ES-I3 (cell line): Measurements from ENCODE around the gene SPTB.

Experiments used
- H3K36me3 ChIP-seq: 2 replicates; pipeline ENCODE4 v1.6.1; 2013; ENCODE audit warnings: mild to moderate bottlenecking, low read length, control low read depth, moderate library complexity; ENCODE audit not compliant: insufficient read depth
- H3K4me1 ChIP-seq: 2 replicates; pipeline ENCODE4 v1.6.1; 2013; ENCODE audit warnings: mild to moderate bottlenecking, control low read depth, low read length; ENCODE audit not compliant: insufficient read depth
- H3K9ac ChIP-seq: 2 replicates; pipeline ENCODE4 v1.6.1; 2013; ENCODE audit warnings: low read depth, mild to moderate bottlenecking, low read length, moderate library complexity
- H3K9me3 ChIP-seq: 2 replicates; pipeline ENCODE4 v1.6.1; 2013; ENCODE audit warnings: mild to moderate bottlenecking, low read length, moderate library complexity; ENCODE audit not compliant: control insufficient read depth, insufficient read depth

The SPTB gene

DNA sequence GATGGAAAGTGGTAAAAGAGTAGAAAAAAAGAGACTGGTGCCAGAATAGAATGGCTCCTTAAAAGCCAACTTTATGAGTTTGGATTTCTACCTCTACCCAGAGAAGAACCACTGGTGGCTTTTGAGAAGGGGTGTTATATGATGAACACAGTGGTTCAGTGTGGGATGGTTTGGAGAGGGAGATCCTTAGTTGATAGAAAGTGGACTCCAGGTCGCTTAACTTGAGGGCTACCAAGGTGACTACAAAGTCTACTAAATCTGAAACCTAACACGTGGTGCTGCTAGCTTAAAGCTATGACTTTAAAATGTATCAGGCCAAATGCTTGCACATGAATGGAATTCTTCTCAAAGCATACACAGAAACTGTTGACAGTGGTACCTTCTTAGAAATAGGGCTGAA lies 8.4 kb downstream of the SPTB start:
- 0 out of 2 replicates have a peak, but pooled peaks cover 2% of the 10 kb centered on the region for H3K9me3 ChIP-seq
- H3K4me1 ChIP-seq: peaks cover under 1% of the 10 kb centered on the region; the same call in 1 of the 2 replicates
- no peaks in the 10 kb centered on the region for H3K36me3 ChIP-seq
- no peak overlapping the region for H3K9ac ChIP-seq

DNA sequence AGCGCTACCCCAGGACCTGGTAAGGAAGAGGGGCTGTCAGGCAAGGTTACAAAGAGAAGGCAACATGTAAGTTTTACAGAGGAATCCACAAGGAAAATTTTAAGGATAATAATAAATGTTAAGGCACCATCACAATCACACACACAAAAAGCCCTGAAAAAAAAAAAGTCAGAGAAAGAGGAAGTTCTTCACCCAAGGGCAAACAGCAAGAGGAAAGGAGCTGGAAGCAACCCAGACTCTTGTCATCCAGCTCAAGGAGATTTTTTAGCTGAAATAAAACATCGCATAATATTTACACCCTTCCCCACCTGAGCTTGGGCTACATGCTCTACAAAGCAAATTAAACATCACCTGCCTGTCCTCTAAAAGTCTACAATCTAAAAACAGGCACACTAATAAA lies 9.5 kb downstream of the SPTB start:
- Histone ChIP-seq H3K4me1 (peaks cover 11% of the 10 kb centered on the region), H3K36me3 (no peaks in the 10 kb centered on the region), H3K9me3 (0 out of 2 replicates have a peak, but pooled peaks cover 2% of the 10 kb centered on the region), H3K9ac (no peak overlapping the region)

DNA sequence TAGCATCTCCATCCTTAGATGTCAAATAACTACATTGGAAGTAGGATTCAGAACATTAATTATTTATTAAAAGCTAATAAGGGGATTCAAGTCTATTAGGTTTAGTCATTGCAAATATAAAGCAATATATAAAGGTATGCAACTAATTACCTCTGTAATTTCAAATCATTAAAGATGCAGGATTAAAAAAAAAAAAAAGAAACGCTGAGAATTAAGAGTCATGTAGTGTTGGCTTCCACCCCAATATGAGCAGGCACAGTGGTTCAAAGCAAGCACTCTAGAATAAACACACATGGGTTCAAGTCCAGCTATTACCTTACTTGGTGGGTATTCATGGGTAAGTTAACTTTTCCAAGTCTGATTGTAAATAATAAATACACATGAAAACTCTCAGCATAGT lies 10.9 kb downstream of the SPTB start:
- H3K9ac ChIP-seq: no peak overlapping the region
- no peaks in the 10 kb centered on the region for H3K36me3 ChIP-seq
- peaks cover 16% of the 10 kb centered on the region for H3K4me1 ChIP-seq

DNA sequence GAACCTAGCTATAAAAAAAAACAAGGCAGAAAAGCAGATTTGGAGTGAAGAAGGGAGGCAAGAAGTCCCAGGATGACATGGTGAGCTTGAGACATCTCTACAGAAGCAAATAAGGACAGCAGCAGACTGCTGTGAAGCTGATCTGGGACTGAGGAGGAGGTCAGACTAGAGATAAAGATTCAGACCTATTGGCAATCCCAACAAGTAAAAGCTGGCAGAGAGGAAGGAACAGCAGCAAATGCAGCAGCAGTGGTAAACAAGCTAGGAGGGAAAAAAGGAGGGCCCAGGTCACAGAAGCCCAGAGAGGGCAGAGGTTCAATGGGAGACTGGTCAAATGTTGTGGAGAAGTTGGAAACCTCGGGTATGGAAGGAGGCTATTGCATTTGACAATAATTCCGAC lies 11.3 kb downstream of the SPTB start:
- Histone ChIP-seq H3K36me3 (no peaks in the 10 kb centered on the region), H3K9me3 (0 out of 2 replicates have a peak, but pooled peaks cover 2% of the 10 kb centered on the region), H3K4me1 (peaks cover 16% of the 10 kb centered on the region), H3K9ac (no peak overlapping the region)

More for the DNA sequence above, 10.9 kb downstream of the SPTB start:
- 0 out of 2 replicates have a peak, but pooled peaks cover 2% of the 10 kb centered on the region for H3K9me3 ChIP-seq

DNA sequence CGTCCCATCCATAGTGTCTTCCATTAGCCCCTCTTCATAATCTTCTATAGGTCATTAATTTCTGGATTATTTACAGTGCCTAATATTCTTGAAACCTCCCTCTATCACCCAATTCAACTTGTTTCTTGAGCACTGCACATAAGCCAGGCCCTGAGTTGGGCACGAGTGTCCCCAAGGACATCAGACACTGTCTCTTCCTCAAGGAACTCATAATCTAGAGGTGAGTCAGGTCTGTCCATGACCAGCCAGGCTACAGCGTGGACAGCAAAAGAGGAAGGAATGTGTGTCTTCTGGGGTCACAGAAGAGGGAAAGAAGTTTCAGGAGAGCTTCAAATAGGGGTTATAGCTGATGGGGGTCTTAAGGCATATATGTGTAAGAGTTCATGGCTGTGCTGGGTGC lies 12.5 kb downstream of the SPTB start:
- H3K9me3 ChIP-seq: no peaks in the 10 kb centered on the region
- peaks cover 16% of the 10 kb centered on the region for H3K4me1 ChIP-seq
- no peaks in the 10 kb centered on the region for H3K36me3 ChIP-seq
- H3K9ac ChIP-seq: no peak overlapping the region

DNA sequence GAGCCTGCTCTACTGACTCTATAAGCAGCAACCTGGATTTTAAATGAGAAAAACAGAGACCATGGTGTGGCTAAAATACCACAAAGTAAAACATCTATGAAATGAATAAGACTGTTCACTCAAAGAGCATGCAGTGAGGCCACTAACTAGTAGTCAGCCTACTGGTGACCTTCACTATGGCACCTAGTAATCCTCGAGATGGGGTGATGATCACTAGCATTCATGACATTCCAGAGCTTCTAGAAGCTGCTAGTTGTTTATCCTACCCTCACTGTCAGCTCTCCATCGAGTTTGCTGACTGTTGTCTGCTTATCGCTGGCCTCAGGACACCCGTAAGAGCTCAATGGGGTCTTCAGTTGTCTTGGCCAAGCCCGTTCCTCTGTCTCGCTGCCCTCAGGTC lies 13.7 kb downstream of the SPTB start:
- H3K9ac ChIP-seq: no peak overlapping the region
- H3K36me3 ChIP-seq: no peaks in the 10 kb centered on the region
- no peaks in the 10 kb centered on the region for H3K9me3 ChIP-seq
- H3K4me1 ChIP-seq: peaks cover 16% of the 10 kb centered on the region

DNA sequence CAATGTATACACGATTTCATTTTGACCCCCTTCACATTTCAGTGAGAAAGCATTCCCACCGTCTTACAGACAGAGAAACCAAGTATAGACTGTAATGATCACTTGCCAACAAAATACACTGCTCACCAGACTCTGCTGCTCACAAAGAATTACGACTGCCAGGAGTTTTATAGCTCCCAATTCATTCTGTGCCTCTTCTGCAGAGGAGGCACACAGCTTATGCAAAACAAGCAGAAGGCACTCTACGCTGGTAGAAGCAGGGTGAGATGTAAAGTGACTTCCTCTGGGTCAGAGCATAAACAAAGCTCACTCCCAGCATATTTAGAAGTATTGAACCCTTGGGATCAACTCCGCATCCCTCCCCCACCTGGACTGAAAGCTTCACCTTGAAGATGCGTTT lies 14.6 kb downstream of the SPTB start:
- Histone ChIP-seq H3K4me1 (peaks cover 16% of the 10 kb centered on the region), H3K9ac (no peak overlapping the region)

DNA sequence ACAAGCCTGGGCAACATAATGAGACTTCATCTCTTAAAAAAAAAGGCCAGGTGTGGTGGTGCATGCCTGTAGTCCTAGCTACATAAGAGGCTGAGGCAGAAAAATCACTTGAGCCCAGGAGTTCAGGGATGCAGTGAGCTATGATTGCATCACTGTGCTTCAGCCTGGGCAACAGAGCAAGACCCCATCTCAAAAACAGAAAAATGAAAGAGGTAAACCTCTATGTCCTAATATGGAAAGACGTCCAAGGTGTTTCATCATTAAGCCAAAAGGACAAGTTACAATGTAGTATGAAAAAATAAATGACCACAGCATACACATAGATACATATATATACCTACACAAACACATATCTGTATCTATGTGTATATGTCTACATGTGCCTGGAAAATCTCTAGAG lies 15.4 kb downstream of the SPTB start:
- Histone ChIP-seq H3K4me1 (peaks cover 16% of the 10 kb centered on the region), H3K9me3 (no peaks in the 10 kb centered on the region)

More for the DNA sequence above, 14.6 kb downstream of the SPTB start:
- Histone ChIP-seq H3K36me3 (no peaks in the 10 kb centered on the region), H3K9me3 (no peaks in the 10 kb centered on the region)

DNA sequence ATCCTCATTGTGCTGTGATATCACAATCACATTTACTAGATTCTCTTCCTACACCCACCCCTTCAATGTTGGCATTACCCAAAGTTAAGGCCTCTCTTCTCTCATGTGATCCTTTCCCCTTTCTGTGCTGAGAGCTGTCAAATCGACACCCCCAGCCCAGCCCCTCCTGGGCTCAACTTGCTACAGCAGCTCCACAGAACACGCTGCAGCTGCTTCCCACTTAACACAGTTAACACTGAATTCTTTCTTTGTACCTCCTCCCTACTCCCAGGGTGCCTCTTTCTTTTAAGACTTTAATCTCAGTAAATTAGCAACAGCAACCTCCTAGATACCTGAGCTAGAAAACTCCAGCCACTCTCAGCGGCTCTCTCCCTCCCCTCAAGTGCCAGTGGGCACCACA lies 17.8 kb downstream of the SPTB start:
- Histone ChIP-seq H3K9ac (no peak overlapping the region), H3K4me1 (peaks cover 28% of the 10 kb centered on the region), H3K36me3 (no peaks in the 10 kb centered on the region), H3K9me3 (no peaks in the 10 kb centered on the region)

More for the DNA sequence above, 15.4 kb downstream of the SPTB start:
- Histone ChIP-seq H3K9ac (no peak overlapping the region), H3K36me3 (no peaks in the 10 kb centered on the region)

DNA sequence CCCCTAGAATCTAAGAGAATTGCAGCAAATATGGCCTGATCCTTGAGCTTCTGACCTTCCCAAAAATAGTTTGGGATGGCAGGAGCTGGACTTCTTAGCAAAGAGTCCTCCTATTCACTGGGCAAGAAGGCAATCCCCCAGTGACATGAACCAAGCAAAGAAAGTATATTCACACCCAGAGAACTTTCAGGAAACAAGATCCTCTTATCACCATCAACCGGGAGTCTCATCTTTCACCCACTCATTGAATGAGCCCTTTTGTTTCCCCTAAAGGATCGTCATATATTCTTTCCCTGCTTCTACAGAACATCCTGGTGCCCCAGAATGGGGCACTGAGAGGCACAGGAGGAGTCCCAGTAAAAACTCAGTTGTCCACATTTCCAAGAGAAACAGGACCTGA lies 19.7 kb downstream of the SPTB start:
- no peaks in the 10 kb centered on the region for H3K9me3 ChIP-seq
- H3K36me3 ChIP-seq: no peaks in the 10 kb centered on the region
- no peak overlapping the region for H3K9ac ChIP-seq
- H3K4me1 ChIP-seq: peaks cover 30% of the 10 kb centered on the region

DNA sequence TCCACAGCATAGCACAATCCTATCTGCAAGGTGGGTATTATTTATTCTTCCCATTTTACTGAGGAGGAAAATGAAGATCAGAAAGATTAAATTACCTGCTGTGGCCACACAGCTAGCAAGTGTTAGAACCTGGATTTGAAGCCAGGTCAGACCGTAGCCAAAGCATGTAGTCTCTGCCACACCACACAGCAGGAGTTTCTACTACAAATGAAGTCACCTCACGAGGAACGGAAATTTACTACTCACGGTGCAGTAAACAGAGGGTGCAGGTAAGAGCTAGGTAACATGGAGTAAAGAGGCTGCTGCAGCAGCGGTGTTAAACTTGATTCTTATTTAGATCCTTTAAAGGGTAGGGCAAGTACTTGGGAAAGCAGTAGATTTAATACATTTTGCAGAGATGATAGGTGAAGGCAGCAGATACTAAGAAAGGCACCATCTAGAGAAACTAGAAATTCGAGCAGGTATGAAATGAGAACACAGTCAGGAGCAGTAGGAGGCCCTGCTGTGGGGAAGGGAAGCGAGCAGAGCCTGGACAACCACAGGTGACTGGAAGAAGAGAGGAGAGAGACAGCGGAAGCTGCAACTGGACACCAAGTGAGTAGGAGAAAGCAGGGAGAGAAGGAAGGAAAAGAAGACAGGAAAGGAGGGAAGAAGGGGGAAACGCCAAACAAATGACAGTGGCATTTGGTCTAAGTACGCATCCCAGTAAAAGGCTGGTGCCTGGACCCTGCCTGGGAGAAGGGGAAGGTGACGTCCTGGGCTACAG lies 21.5 kb downstream of the SPTB start:
- Histone ChIP-seq H3K4me1 (peaks cover 27% of the 10 kb centered on the region), H3K36me3 (no peaks in the 10 kb centered on the region), H3K9me3 (no peaks in the 10 kb centered on the region), H3K9ac (no peak overlapping the region)

DNA sequence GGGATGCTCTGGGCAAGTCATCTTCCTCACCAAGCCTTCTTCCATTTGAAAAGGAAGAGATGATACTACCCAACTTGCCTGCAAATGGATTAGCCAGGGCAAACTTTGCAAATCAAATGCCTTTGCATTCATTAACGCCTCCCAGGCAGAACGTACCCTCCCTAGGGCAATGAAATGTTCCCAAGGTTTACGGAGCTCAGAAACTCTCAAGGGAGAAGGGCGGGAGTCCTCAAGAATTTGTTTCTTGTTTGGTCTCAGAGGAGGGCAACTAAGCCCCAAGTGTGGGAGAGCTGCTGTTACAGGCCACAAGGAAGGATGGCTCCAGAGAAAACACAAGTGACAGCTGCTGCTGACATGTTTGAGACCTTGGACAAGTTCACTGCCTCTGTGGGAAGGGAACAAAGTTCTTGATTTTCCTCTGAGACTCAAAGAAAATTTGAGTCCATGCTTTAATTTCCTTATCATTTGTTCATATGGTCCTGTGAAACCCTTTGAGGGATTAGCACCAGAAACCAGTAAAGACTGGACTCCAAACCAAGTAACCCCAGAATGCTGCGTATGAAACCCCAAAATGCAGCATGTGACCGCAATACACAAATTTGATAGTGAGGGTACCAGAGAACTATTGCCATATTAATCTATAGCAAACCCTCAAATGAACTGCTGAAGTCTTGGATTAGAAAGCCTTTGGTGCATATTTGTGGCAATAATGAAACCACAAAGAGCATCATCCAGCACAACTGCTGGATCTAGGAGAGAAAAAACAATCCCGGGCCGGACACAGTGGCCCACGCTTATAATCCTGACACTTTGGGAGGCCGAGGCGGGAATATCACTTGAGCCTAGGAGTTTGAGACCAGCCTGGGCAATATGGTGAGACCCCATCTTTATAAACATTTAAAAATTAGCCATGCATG lies 22.9 kb downstream of the SPTB start:
- Histone ChIP-seq H3K36me3 (no peaks in the 10 kb centered on the region), H3K4me1 (peaks cover 27% of the 10 kb centered on the region), H3K9me3 (no peaks in the 10 kb centered on the region), H3K9ac (no peak overlapping the region)

DNA sequence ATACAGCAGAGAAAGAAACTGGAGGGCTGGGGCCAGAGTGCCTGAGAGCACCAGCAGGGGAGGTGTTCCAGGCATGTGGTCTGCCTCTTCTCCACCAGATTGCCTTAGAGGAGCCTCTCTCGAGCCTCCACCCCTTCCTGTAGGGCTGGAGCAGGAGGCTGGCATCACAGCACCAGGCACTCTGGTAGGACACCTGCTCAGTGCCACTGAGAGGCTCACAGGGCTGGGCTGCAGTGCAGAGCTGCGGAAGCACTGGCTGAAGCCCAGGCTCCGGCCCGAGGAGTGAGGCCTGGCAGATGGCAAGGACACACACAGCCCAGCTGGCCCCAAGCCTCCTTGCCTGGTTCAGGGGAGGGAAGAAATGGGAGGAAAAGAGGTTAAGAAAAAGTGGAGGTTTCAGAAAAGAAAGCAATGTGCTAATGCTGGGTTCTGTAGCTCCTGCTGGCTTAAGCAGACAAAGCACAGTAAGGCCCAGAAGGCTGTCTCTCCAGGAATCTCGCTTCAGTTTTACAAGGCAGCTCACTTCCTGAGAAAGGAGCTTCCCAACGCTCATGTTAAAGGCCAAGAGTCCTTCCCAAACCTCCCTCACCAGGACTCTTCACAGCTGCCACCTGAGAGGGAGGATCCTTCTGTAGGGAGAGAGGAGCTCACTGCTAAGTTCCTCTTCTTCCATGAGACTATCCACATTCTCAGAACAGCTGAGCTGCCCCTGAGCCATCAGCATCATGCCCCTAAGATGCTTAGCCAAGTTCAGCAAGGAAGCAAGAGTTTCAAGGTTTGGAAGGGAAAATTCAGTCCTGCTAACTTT lies 23.8 kb downstream of the SPTB start:
- peaks cover 27% of the 10 kb centered on the region for H3K4me1 ChIP-seq
- H3K9me3 ChIP-seq: no peaks in the 10 kb centered on the region
- no peak overlapping the region for H3K9ac ChIP-seq
- no peaks in the 10 kb centered on the region for H3K36me3 ChIP-seq
